ENCODE results near the gene IGF2BP3. TPM values are rescaled to one million over a fixed set of nuclear protein-coding genes. Genes with fewer than 3 reads are reported as not detected.

Gene IGF2BP3
- total RNA-seq, 4 donors from 2014 or later, result 0.32 to 2.3 (median 1.4) TPM

DNA sequence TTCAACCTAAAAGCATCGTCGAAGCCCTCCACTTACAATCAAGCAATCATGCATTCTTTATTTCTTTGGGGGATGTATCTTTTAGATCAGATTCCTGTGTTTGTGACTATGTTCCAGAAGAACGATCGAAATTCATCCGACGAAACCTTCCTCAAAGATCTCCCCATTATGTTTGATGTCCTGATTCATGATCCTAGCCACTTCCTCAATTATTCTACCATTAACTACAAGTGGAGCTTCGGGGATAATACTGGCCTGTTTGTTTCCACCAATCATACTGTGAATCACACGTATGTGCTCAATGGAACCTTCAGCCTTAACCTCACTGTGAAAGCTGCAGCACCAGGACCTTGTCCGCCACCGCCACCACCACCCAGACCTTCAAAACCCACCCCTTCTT lies 209.9 kb downstream of the IGF2BP3 start:
- TF ChIP-seq, protein P1, sequence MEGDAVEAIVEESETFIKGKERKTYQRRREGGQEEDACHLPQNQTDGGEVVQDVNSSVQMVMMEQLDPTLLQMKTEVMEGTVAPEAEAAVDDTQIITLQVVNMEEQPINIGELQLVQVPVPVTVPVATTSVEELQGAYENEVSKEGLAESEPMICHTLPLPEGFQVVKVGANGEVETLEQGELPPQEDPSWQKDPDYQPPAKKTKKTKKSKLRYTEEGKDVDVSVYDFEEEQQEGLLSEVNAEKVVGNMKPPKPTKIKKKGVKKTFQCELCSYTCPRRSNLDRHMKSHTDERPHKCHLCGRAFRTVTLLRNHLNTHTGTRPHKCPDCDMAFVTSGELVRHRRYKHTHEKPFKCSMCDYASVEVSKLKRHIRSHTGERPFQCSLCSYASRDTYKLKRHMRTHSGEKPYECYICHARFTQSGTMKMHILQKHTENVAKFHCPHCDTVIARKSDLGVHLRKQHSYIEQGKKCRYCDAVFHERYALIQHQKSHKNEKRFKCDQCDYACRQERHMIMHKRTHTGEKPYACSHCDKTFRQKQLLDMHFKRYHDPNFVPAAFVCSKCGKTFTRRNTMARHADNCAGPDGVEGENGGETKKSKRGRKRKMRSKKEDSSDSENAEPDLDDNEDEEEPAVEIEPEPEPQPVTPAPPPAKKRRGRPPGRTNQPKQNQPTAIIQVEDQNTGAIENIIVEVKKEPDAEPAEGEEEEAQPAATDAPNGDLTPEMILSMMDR (IDR thresholded peaks at IDR 0.05), result no peak
- DNase-seq (ENCODE audit: low spot score), result no peak
- ATAC-seq (ENCODE audit: low FRiP score), result no peak

Small RNAs within 50 kb of the gene (small RNA-seq; reads per million reads assigned to genes)
- gene AC079780.1 (not detected), gene RF00019 (not detected), gene RNU7-143P (not detected), gene SNORD65C (not detected)

Other genes with a start within 250 kb of the IGF2BP3 start
- 100 to 1,000 TPM in 3 of 4 donors, 10 to 100 TPM in 1; 91.3 to 294 (median 143) TPM for gene GPNMB, start 223.7 kb downstream of the IGF2BP3 start, total RNA-seq
- 10 to 100 TPM; 42.4 to 70.6 (median 47.2) TPM for gene MALSU1, start 171.2 kb downstream of the IGF2BP3 start, total RNA-seq
- gene TRA2A, start 61.5 kb upstream of the IGF2BP3 start, total RNA-seq, result 10 to 100 TPM; 33.5 to 59.7 (median 40.7) TPM
- gene CCDC126, start 126.9 kb upstream of the IGF2BP3 start, total RNA-seq, result 10 to 100 TPM; 11.0 to 23.6 (median 14.2) TPM
- gene FAM221A, start 209.7 kb upstream of the IGF2BP3 start, total RNA-seq, result 10 to 100 TPM in 3 of 4 donors, 1 to 10 TPM in 1; 8.5 to 18.3 (median 13.8) TPM
- under 1 TPM; 0.19 to 0.84 (median 0.34) TPM for gene STK31, start 239.7 kb upstream of the IGF2BP3 start, total RNA-seq